GM10847 (cell line): ENCODE measurements around the gene ZP2.

ENCODE experiments used
- POLR2A ChIP-seq: IDR thresholded peaks from 2 replicates; pipeline ENCODE4 v1.6.1; 2011; ENCODE audit not compliant: insufficient read length; ENCODE audit errors: extremely low read depth

ZP2 gene

DNA sequence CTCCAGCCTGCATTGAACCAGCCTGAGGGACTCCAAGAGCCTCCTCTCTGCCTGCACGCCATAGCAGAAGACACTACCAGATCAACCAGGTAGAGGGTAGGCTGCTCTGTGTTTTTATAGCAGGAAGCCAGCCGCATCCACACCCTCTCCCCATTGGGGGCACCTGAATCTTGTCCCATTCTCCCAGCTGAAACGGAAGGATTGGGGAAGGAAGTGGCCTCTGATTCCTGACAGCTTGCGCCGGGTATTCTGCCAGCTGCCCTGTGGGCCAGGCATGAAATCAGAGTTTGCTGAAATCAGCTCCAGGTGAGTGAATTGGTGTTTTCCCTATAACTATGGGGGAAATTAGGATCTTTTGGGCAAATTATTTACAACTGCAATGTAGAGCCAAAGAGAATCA lies at the start of gene ZP2:
Gene ZP2 (minus strand): TSS at position 89 of the 400 bp plus-strand sequence. CDS start 27 bp downstream, at position 62.
- no peak for TF ChIP-seq POLR2A

GRCh38 chr16:21257284-21257683 lies 45.9 kb upstream of the ZP2 start:
- no peak for TF ChIP-seq POLR2A

- TF ChIP-seq POLR2A: no peak
Observed at GRCh38 chr16:21256636-21257035, 45.3 kb upstream of the ZP2 start.

DNA sequence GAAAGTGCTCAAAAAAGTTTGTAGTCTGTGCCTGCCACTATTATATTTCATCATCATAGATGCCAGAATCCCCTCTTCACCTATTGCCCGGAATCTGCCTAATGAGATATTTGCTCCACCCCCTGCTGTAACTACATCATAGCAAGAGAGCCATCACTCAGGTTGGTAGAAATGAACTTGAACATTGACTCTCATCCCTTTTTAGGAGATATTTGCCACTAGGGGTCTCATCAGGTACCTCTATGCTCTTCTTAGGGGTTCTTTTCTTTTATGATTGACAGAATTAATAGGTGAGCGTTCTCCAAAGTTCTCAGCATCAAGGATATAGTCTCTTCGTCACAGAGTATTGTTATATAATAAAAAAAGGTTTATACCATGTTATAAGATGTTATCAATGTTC lies 42.1 kb upstream of the ZP2 start:
- TF ChIP-seq POLR2A: no peak

- no peak for TF ChIP-seq POLR2A
Observed at GRCh38 chr16:21250072-21250923, 38.9 kb upstream of the ZP2 start.

GRCh38 chr16:21244518-21245215 lies 33.3 kb upstream of the ZP2 start:
- no peak for TF ChIP-seq POLR2A

DNA sequence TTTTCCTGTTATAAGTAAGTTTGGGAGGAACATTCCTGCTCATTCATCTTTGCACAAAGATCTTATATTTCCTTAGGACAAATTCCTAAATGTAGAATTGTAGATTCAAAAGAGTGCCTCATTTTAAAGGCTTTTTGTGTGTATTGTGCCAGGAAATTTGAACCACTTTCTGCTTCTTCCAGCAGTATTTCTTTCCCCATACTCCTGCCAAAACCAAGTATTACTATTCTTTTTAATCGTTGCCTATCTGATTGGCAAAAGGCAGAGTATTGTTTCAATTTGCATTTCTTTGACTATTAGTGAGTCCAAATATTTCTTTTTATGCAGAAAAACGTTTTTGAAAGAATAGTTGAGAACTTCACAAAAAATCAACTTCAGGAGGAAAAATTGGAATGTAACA lies 31.4 kb upstream of the ZP2 start:
- TF ChIP-seq POLR2A: no peak

- no peak for TF ChIP-seq POLR2A
Observed at GRCh38 chr16:21239646-21240045, 28.3 kb upstream of the ZP2 start.

GRCh38 chr16:21236831-21237230 lies 25.5 kb upstream of the ZP2 start:
- no peak for TF ChIP-seq POLR2A

- no peak for TF ChIP-seq POLR2A
Observed at GRCh38 chr16:21235199-21235585, 23.8 kb upstream of the ZP2 start.

DNA sequence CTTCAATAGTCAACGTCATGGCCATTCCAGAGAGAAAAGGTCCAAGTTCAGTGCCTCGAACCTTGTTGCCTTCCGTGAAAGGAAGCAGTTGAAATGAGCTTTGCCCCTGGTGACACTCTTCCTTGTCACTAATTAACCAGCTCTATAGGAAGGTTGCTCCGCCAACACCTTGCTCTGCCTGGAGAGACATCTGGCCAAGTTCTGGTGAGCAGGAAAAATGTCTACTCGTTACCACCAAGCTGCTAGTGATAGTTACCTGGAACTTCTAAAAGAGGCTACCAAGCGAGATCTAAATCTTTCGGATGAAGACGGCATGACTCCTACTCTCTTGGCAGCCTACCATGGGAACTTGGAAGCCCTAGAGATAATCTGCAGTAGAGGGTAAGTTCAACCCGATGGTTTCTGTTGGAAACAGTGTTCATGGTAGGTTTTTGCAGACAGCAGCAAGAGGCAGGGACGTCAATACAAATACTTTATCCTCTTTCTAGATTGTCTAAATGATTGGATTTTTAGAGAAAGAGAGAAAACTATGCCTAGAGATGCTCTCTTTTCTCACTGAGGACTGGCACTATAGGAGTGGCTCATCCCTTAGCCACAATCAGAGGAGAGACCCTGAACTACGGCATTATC lies 22.3 kb upstream of the ZP2 start, which contains the start of gene ANKS4B:
Gene ANKS4B (plus strand): TSS at position 179 of the 630 bp plus-strand sequence. CDS start 39 bp downstream, at position 218.
- no peak for TF ChIP-seq POLR2A

DNA sequence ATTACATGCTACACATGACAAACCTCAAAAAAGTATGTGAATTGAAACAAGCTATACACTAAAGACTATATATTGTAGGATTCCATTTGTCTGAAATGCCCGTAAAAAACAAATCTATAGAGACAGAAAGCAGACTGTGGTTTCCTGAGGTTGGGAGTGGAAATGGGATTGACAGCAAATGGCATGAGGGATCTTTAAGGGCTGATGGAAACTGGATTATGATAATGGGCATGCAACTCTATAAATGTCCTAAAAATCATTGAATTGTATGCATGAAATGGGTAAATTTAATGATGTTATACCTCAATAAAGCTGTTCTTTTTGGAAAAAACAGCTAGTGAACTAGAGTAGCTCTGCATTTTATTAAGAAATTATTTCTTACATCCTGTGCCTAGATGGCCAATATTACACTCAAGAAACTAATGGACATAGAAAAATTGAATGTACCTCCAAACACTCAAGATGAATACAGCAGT lies 21.7 kb upstream of the ZP2 start:
- no peak for TF ChIP-seq POLR2A

DNA sequence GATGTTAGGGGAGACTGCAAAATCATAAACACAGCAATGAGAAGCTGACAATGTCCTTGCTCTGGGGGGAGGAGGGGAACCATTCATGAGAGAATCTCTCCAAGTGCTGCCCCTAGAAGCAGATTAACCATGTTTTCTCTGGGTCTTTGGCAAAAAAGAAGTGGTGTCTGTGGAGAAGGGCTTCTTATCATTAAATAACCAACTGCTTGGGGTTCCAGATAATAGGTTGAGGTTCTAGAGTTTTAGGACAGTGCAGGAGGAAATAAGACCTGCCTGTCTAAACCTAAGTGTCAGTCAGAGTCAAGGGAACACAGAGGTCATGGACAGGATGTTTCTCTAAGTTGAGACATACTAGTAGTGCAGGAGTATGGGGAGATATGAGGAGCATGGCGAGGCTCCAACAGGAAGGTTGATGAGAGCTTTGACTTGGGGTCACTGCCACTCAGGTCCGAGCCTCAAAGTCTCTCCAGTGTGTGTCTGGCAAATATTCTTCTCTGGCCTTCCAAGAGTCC lies 17.0 kb upstream of the ZP2 start:
- TF ChIP-seq POLR2A: no peak

DNA sequence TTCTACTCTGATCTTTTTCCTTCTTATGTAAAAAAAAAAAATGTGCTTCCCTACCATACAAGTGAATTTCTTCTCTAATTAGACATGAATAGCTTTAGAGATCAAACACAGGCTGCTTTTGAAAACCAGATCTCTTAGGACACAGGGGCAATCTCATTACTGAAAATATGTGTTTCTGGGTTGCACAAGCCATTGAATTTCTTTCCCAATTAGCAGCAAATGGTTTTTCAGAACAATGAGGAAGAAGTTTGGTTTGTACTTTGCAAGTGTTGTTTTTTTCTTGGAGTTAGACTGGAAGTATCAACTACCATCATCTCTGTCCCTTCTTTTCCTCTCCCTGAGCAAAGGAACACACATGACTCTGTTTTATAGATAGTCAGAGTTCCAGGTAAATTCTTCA lies 16.5 kb upstream of the ZP2 start:
- no peak for TF ChIP-seq POLR2A

DNA sequence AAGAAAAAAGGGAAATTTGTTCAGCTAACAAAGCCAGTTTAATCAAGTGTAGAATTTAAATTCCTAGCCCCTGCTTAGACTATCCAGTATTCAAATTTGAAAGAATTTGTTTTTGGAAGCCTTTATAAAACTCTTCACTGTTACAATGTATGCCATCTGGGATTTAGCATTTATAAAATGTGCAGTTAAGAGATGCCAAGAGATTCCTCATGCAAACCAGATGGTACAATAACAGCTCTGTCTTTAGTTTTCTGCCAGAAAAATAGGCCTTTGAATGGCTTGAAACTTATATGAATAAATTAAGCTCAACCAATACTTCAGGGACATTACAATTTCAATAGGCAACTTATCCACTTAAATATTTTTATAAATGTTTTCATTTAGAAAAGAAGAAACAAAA lies 15.4 kb upstream of the ZP2 start:
- TF ChIP-seq POLR2A: no peak
